ENCODE results near the gene CATSPER1.

Gene CATSPER1

DNA sequence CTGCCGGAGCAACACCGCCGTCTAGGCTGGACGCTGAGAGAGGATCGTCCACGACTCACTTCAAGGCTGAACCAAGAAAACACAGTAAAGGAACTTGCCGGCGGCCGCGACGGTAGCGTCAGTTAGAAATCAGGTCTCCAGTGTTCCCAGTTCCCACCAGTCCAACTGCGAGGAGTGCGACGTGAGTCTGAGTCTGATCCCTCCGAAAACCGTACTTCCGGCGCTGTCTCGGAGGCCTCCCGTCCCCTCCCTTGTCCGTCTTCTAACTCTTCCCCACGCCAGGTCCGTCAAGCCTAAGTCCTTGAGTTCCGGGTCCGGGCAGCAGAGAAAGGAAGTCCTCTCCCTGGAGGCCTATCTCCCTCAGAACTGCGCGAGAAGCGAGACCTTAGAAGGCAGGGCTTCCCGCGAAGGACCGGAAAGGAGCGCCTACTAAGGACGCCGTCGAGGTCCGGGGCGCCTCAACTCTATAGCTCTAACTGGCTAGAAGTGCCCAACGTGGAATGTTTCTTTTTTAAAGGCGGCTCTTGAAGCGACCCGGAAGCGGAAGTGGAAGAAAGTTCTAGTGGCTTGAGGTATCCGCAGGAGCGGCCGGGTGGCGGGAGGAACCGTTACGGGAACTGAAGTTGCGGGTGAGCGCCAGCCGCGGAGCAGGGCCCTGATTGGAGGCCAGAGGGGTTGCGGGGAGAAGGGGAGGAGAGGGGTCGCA lies 24.2 kb downstream of the CATSPER1 start, which contains the start of the genes BANF1 and EIF1AD:
Gene BANF1 (plus strand): TSS at position 562 of the 706 bp plus-strand sequence. CDS start 748 bp downstream, outside the sequence.
Gene EIF1AD (minus strand): TSS at position 216 of the 706 bp plus-strand sequence. CDS start 1,768 bp downstream, outside the sequence.
- peak; percentile 94 for DNase-seq (ENCODE audit: extremely low read depth, insufficient read length)
- Histone ChIP-seq H3K4me3 (replicated peaks; ENCODE audit: low read depth, low read length) (peak within 1 kb of the TSS; percentile 96), H3K36me3 (ENCODE audit: control insufficient read depth, insufficient read depth, low read length) (peaks cover 31% of the 10 kb centered on the region), H3K27me3 (replicated peaks; ENCODE audit: control insufficient read depth, insufficient read depth, low read length) (no peaks in the 10 kb centered on the region)
- no peak for TF ChIP-seq CTCF (IDR thresholded peaks at IDR 0.05; ENCODE audit: insufficient read depth, low read length, poor library complexity, severe bottlenecking)

DNA sequence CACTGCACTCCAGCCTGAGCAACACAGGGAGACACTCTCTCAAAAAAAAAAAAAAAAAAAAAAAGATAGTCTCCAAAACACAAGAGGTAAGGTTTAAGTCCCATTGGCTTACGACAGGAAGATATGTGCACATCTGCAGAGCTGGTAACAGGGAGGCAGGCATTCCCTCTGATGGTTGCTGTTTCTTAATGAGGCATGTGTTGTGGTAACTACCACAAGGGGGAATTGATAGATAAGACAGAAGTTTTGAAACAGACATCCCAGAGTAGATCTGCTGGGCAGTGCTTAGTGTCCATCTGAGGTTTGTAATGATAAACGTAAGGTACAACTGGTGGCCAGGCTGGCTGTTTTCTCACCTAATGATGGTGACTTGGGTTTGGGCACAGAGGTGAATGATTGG lies 29.0 kb downstream of the CATSPER1 start:
- H3K4me3 ChIP-seq (replicated peaks; ENCODE audit: low read depth, low read length) = no peak overlapping the region
- H3K36me3 ChIP-seq (ENCODE audit: control insufficient read depth, insufficient read depth, low read length) = peaks cover 25% of the 10 kb centered on the region
- no peak for TF ChIP-seq CTCF (IDR thresholded peaks at IDR 0.05; ENCODE audit: insufficient read depth, low read length, poor library complexity, severe bottlenecking)
- no peaks in the 10 kb centered on the region for H3K27me3 ChIP-seq (replicated peaks; ENCODE audit: control insufficient read depth, insufficient read depth, low read length)
- DNase-seq (ENCODE audit: extremely low read depth, insufficient read length) = no peak

- no peaks in the 10 kb centered on the region for H3K27me3 ChIP-seq (replicated peaks; ENCODE audit: control insufficient read depth, insufficient read depth, low read length)
- H3K36me3 ChIP-seq (ENCODE audit: control insufficient read depth, insufficient read depth, low read length) = no peaks in the 10 kb centered on the region; the same call in 1 of the 2 replicates
- H3K4me3 ChIP-seq (replicated peaks; ENCODE audit: low read depth, low read length) = no peak overlapping the region
- no peak for TF ChIP-seq CTCF (IDR thresholded peaks at IDR 0.05; ENCODE audit: insufficient read depth, low read length, poor library complexity, severe bottlenecking)
- no peak for DNase-seq (ENCODE audit: extremely low read depth, insufficient read length)
Measured at GRCh38 chr11:65992056-65992455, 34.2 kb downstream of the CATSPER1 start.

- TF ChIP-seq CTCF (IDR thresholded peaks at IDR 0.05; ENCODE audit: insufficient read depth, low read length, poor library complexity, severe bottlenecking) = peak; percentile 94
- H3K27me3 ChIP-seq (replicated peaks; ENCODE audit: control insufficient read depth, insufficient read depth, low read length) = no peaks in the 10 kb centered on the region
- H3K36me3 ChIP-seq (ENCODE audit: control insufficient read depth, insufficient read depth, low read length) = no peaks in the 10 kb centered on the region; the same call in 1 of the 2 replicates
- H3K4me3 ChIP-seq (replicated peaks; ENCODE audit: low read depth, low read length) = no peak overlapping the region
- DNase-seq (ENCODE audit: extremely low read depth, insufficient read length) = peak; percentile 72
Measured at GRCh38 chr11:65988791-65989592, 37.3 kb downstream of the CATSPER1 start.

DNA sequence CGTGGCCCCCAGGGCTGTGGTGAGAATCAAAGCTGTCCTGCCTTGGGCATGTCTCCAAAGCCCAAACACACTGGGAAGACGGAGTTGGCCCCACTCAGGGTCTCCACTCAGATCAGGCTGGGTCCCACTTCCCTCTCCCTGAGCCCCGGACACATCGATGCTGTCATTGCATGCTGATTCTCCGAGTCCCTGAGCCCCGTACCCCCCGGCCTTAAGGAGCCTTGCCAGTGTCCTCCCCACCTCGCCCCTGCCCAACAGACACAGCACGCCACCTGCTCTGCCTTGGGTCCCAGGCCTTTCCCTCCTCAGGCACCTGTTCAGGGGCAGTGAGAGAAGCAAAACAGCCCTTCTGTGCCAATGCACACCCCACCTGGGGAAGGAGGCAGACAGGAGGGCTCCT lies 38.9 kb downstream of the CATSPER1 start:
- DNase-seq (ENCODE audit: extremely low read depth, insufficient read length) = no peak
- TF ChIP-seq CTCF (IDR thresholded peaks at IDR 0.05; ENCODE audit: insufficient read depth, low read length, poor library complexity, severe bottlenecking) = no peak
- no peaks in the 10 kb centered on the region; the same call in 1 of the 2 replicates for H3K36me3 ChIP-seq (ENCODE audit: control insufficient read depth, insufficient read depth, low read length)
- no peak overlapping the region for H3K4me3 ChIP-seq (replicated peaks; ENCODE audit: low read depth, low read length)
- no peaks in the 10 kb centered on the region for H3K27me3 ChIP-seq (replicated peaks; ENCODE audit: control insufficient read depth, insufficient read depth, low read length)
